Activated T-cell treated with anti-CD3 and anti-CD28 coated beads, Interleukin-2, amount 50 U/mL, for 72 hours (primary cell): ENCODE results near the gene LYZL1. TPM values are rescaled to one million over a fixed set of nuclear protein-coding genes. Genes with fewer than 3 reads are reported as not detected.
"Not testable (repeated sequence)": the region's sequence is repeated elsewhere in the genome, so short reads cannot be mapped to it uniquely, and the experiment has no call there.

Source experiments
- ATAC-seq, 2 donors: fragments of 150-1000 bp; cut with Tn5 transposase; replicated peaks in 1 of 2; 2 replicates each; pipeline ENCODE4 v1.10.0; 2021; ENCODE audit warnings: moderate library complexity in 2 of 2, mild to moderate bottlenecking in 1 of 2
- DNase-seq, 2 donors: peaks; one replicate each; pipeline ENCODE4 v3.0.0; 2021 to 2022; ENCODE audit warnings: mixed read lengths in 1 of 2
- H3K27ac Mint-ChIP-seq: one replicate; pipeline ENCODE4 v1.8.0; 2022; ENCODE audit warnings: mild to moderate bottlenecking, moderate library complexity, mixed read lengths
- H3K27me3 Mint-ChIP-seq: one replicate; pipeline ENCODE4 v1.8.0; 2022; ENCODE audit warnings: low read depth, mixed read lengths
- H3K36me3 Mint-ChIP-seq, 2 donors: one replicate each; pipeline ENCODE4 v1.8.0; 2022; ENCODE audit warnings: mixed read lengths in 2 of 2, mild to moderate bottlenecking in 1 of 2; ENCODE audit not compliant: insufficient read depth in 2 of 2
- H3K4me1 Mint-ChIP-seq: one replicate; pipeline ENCODE4 v1.8.0; 2022; ENCODE audit warnings: low read depth, mixed read lengths
- H3K4me3 Mint-ChIP-seq, 2 donors: one replicate each; pipeline ENCODE4 v1.8.0; 2022; ENCODE audit warnings: mild to moderate bottlenecking in 2 of 2, mixed read lengths in 2 of 2, moderate library complexity in 2 of 2
- H3K9me3 Mint-ChIP-seq, 2 donors: one replicate each; pipeline ENCODE4 v1.8.0; 2022; ENCODE audit warnings: mixed read lengths in 2 of 2
- total RNA-seq, 2 donors: library from RNA; stranded (reverse); gene quantifications; one replicate each; pipeline ENCODE4 v1.2.3, GENCODE V29; 2022

LYZL1 gene
- total RNA-seq, 2 donors from 2014 or later: not detected

DNA sequence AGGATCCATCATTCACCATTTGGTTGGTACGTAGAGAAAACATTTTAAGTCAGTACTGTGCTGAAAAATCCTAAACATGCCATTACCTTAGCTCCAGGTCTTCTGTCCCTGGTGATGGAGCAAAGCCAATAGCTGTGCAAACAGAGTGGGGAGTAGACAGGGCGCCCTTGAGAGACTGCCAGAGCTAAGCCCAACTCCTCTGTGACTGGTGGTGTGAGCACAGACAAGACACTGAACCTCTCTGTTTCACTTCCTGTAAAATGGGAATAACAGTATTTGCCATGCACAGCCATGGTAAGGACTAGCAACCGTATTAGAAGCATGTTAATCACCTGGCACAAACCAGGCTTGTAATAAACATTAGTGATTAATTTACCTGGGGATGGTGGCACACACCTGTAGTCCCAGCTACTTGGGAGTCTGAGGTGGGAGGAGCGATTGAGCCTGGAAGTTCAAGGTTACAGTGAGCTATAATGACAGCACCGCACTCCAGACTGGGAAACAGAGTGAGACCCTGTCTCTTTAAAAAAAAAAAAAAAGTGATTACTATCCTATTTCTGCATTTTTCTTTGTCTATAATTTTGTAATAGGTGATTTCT is 28.7 kb downstream of the LYZL1 start:
- DNase-seq: no peak
- no peak overlapping the region for H3K27ac Mint-ChIP-seq
- no peaks in the 10 kb centered on the region for H3K36me3 Mint-ChIP-seq
- peaks cover 13% of the 10 kb centered on the region for H3K4me1 Mint-ChIP-seq
- H3K4me3 Mint-ChIP-seq: no peak overlapping the region
- no peaks in the 10 kb centered on the region for H3K9me3 Mint-ChIP-seq
- no peak for ATAC-seq
- H3K27me3 Mint-ChIP-seq: peaks cover 43% of the 10 kb centered on the region

DNA sequence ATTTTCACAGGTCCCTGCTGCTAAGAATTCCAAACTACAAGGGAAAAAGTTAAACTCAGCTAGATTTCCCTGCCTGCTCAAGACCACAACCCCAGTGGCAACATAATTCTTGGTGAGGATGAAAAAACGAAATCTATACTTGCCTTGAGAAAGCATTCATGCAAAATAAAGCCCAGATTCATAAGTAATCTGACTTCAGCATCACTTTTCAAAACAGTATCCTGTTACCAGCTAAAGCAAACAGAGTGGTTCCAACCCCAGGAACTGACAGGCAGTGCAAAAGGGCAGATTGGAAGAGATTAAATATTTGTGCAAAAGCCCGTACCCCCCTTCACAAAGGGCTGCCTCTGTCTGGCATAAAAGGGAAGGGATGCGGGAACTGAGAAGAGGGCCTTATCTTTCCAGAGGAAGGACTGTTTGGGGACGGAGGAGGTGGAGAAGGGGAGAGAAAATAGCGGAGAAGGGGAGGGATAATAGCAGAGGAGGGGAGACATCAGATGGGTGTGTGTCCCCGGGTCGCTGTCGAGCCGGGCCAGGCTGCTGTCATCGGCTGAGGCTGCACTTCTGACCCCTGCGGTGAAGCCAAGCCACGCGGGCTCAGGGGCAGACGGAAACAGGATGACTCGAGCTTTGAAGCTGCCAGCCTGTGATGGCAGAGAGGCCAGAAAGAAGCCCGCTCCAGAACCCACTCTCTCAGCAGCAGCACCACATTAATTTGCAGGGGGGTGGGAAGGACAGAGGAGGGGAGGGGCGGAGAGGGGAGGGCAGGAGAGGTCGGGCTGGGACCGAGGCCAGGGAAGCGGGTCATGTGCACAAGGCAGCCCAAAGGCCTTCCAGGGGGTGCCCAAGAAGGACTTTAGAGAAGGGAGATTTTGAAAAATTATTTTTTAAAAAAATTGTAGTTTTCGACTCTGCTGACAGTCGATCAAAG is 29.5 kb downstream of the LYZL1 start:
- H3K9me3 Mint-ChIP-seq, H3K27ac Mint-ChIP-seq, H3K36me3 Mint-ChIP-seq: not testable (repeated sequence)
- H3K4me1 Mint-ChIP-seq: peaks cover 13% of the 10 kb centered on the region
- H3K27me3 Mint-ChIP-seq: peaks cover 43% of the 10 kb centered on the region
- H3K4me3 Mint-ChIP-seq: peak overlapping the region; percentile 47 to 53
- DNase-seq (peak; percentile 6 to 18), ATAC-seq (peak; percentile 56 to 59)

DNA sequence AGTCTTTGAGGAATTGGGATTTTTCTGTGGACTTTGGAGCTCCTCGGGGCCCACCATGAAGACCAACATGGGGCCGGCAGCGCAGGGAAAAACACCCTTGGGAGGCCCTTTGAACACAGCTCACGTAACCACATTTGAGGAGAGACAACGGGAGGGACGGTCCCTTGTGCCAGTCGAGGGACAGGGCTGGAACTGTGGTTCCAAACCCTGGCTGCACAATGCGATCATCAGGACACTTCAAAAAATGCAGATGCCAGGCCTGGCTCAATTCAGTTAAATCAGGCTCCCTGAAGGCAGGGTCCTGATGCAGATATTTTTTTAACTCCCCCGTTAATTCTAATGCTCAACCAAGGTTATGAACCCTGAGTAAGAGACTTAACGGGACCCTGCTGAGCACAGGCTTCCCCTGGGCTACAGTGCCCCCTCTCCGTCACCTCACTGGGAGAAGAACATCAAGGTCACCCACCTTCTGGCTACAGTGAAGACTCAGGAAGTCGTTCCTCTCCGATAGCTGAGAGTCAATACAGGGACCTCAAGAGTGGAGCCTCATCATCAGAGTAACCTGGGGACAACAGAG is 30.4 kb downstream of the LYZL1 start:
- H3K4me3 Mint-ChIP-seq: no peak overlapping the region
- H3K9me3 Mint-ChIP-seq: no peaks in the 10 kb centered on the region
- DNase-seq: no peak
- H3K27ac Mint-ChIP-seq: no peak overlapping the region
- no peaks in the 10 kb centered on the region for H3K36me3 Mint-ChIP-seq
- peaks cover 36% of the 10 kb centered on the region for H3K27me3 Mint-ChIP-seq
- peaks cover 13% of the 10 kb centered on the region for H3K4me1 Mint-ChIP-seq
- ATAC-seq: no peak

DNA sequence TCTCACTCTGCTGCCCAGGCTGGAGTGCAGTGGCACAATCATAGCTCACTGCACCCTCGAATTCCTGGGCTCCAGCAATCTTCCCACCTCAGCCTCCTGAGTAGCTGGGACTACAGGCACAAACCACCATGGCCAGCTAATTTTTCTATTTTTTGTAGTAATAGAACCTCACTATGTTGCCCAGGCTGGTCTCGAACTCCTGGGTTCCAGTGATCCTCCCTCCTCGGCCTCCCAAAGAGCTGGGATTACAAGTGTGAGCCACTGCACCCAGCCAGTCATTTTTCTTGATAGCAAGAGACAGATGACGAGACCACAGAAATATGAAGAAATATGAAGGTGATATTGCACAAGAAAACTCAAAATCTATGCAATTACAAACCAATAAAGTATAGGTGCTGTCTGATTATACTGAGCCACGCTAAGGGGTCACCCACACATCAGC is 31.8 kb downstream of the LYZL1 start:
- H3K4me3 Mint-ChIP-seq, H3K9me3 Mint-ChIP-seq, DNase-seq, H3K27ac Mint-ChIP-seq, ATAC-seq, H3K36me3 Mint-ChIP-seq: not testable (repeated sequence)
- Mint-ChIP-seq H3K27me3 (peaks cover 29% of the 10 kb centered on the region), H3K4me1 (peaks cover 13% of the 10 kb centered on the region)

DNA sequence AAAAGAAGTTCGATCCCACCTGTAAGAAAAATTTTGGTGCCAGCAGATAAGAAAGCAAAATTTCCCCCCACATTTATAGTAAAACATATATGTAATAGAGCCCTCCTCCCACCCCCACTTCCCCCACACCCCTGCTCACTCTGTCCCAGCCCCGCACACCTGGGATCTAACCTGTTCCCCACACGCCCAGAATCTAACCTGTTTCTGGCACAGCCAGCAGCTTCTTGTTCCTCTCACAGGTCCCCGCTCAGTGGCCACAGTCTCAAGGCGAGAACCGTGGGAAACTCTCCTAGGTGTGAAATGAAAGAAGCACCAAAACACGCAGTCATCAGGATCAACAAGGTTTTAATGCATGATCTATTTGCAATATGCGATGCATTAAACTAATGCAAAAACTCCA is 32.8 kb downstream of the LYZL1 start:
- H3K4me3 Mint-ChIP-seq: no peak overlapping the region
- H3K27ac Mint-ChIP-seq: no peak overlapping the region
- DNase-seq (no peak), ATAC-seq (no peak)
- peaks cover 29% of the 10 kb centered on the region for H3K27me3 Mint-ChIP-seq
- peaks cover 13% of the 10 kb centered on the region for H3K4me1 Mint-ChIP-seq
- H3K9me3 Mint-ChIP-seq: no peaks in the 10 kb centered on the region
- H3K36me3 Mint-ChIP-seq: no peaks in the 10 kb centered on the region

DNA sequence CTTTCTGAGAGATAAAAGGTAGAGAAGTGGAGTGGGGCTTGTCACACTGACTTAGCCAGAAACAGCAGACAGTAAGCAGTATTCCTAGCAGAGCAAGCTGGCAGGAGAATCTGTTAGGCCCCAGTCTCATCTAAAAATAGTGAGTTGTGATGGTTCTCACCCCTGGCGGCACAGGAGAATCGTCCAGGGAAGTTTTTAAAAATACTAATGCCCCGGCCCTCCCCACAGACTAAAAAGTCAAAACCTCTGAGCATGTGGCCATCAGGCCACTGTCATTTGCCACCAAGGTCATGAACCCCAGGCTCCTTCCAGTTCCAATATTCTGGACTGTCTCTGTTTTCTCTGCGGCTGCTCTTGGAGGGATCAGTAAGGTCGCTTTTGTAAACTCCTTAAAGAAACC is 34.0 kb downstream of the LYZL1 start:
- no peak overlapping the region for H3K4me3 Mint-ChIP-seq
- ATAC-seq (no peak), DNase-seq (no peak)
- H3K36me3 Mint-ChIP-seq: no peaks in the 10 kb centered on the region
- H3K9me3 Mint-ChIP-seq: no peaks in the 10 kb centered on the region
- peaks cover 17% of the 10 kb centered on the region for H3K27me3 Mint-ChIP-seq
- H3K4me1 Mint-ChIP-seq: peaks cover 8% of the 10 kb centered on the region
- H3K27ac Mint-ChIP-seq: no peak overlapping the region

DNA sequence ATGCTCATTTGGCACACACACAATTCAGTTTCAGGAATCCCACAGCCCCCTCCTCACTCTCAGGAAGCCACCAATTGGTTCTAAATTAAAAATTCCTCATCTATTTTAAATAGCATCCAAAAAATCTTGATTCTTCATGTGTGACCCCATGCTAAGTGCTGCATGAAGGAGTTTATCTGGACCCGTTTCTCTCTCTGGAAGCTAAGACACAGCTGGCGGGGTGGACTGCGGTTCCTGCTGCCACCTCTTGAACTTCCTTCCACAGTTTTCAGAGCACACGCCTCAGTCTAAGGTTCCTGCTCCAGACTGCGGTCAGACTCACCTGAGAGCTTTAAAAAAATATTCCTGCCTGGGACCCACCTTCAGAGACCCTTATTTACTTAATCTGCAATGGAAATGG is 34.5 kb downstream of the LYZL1 start:
- H3K27me3 Mint-ChIP-seq: peaks cover 13% of the 10 kb centered on the region
- no peak overlapping the region for H3K27ac Mint-ChIP-seq
- H3K36me3 Mint-ChIP-seq: no peaks in the 10 kb centered on the region
- ATAC-seq (no peak), DNase-seq (no peak)
- no peaks in the 10 kb centered on the region for H3K9me3 Mint-ChIP-seq
- H3K4me3 Mint-ChIP-seq: no peak overlapping the region
- peaks cover 3% of the 10 kb centered on the region for H3K4me1 Mint-ChIP-seq

DNA sequence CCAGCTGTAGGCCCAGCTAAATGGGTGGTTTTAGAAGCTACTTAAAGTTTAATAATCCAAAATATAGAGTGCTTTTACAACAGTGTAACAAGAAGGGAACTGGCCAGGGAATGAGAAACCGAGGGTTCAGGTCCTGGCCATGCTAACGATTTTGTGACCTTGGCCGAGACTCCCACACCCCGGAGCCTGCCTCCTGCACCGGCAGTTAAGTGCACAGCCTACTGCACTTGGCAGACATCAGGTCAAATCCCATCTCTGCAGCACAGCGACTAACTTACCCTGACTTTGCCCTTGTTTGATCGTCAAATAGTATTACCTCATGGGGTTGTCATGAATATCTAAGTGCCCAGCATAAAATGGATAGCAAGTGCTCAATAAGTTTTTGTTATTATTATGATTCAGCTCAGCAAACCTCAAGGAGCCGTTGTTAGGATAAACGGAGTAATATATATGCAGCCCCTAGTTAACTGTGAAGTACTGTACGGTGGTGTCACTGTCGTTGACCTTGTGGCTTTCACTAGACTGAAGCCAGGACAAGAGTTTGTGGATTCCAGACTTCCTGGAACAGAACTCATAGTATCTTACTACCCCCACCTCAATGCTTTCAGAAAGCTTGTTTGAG is 35.5 kb downstream of the LYZL1 start:
- Mint-ChIP-seq H3K4me1 (no peaks in the 10 kb centered on the region), H3K4me3 (no peak overlapping the region)
- no peak for ATAC-seq

DNA sequence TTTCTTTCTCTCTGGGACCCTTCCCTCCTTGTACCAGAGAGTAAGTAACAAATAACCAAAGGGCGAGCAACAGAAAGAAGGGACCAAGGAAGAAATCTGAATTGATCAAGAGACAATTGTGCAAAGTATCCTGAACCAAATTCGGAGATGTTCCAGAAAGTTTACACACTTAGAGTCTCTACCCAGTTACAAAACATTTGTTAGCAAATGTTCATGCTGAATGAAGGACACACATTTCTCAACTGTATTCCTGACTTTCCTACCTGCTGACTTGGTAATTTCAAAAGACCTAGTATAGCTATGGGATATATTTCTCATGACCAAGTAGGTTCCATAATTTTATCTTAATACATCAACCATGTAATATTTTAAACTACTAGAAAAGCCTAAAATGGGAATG is 37.4 kb downstream of the LYZL1 start:
- Mint-ChIP-seq H3K9me3 (no peaks in the 10 kb centered on the region), H3K27me3 (no peaks in the 10 kb centered on the region), H3K4me1 (no peaks in the 10 kb centered on the region), H3K4me3 (no peak overlapping the region), H3K36me3 (no peaks in the 10 kb centered on the region), H3K27ac (no peak overlapping the region)
- no peak for DNase-seq
- no peak for ATAC-seq

More for the DNA sequence above, 35.5 kb downstream of the LYZL1 start:
- no peak overlapping the region for H3K27ac Mint-ChIP-seq
- H3K9me3 Mint-ChIP-seq: no peaks in the 10 kb centered on the region
- no peak for DNase-seq
- no peaks in the 10 kb centered on the region for H3K36me3 Mint-ChIP-seq
- peaks cover 7% of the 10 kb centered on the region for H3K27me3 Mint-ChIP-seq

DNA sequence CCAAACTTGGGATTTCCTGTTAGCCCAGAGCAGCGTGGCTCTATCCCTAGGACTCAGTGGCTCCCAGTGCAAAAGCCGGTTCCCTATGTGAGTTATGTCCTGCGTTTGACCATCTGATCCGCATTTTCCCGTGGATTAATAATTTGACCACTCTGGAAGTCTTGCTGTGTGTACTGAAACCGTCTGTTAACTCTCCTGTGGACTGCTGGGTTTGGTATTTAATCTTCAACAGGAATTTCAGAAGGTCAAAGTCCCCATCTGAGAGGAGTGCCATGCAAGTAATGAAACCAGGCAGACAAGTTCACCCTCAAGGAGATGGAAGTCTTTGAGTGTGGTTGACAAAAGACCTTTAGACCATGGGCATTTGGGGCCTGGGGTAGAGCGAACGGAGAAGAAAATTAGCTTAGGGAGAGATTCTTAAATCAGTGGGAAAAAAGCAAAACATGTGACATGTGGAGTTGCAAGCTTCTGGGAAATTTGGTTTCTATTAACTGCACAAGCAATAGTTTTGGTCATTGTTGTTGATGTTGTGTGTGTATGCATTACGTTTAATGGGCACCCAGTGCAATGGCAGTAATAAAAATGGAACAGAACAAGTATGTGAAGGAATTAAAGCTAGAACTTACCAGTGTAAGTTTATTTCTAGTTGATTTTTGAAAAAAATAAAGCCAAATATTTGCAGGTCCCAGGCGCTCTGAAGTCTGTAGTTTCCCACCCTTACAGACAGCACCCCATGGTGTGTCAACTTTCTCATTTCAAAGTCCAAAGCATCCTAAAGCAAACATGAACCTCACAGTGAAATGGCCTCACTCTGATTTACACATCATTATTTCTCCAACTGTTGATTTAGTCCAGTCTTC is 38.2 kb downstream of the LYZL1 start:
- Mint-ChIP-seq H3K36me3 (no peaks in the 10 kb centered on the region), H3K9me3 (no peaks in the 10 kb centered on the region), H3K4me1 (no peaks in the 10 kb centered on the region), H3K27ac (no peak overlapping the region), H3K4me3 (no peak overlapping the region), H3K27me3 (no peaks in the 10 kb centered on the region)
- DNase-seq (no peak), ATAC-seq (no peak)

DNA sequence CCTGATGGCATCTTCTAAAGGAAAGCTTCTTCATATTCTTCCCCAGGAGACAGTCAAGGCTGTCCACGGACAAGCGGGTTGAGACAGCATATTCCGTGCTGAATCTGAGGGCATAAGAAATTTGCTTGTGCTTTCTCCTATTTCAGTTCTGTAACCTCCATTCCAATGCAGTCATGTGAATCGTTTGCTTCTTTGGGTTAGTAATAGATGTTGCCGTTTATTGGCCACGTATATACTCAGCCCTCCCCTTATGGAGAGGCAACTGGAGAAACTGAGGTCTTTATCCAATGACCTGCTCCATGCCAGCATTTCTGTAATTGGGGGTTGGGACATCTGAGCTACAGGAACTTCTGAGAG is 38.9 kb downstream of the LYZL1 start:
- Mint-ChIP-seq H3K36me3 (no peaks in the 10 kb centered on the region), H3K4me1 (no peaks in the 10 kb centered on the region), H3K27me3 (no peaks in the 10 kb centered on the region), H3K4me3 (no peak overlapping the region), H3K27ac (no peak overlapping the region), H3K9me3 (no peaks in the 10 kb centered on the region)
- DNase-seq: no peak
- ATAC-seq: no peak

DNA sequence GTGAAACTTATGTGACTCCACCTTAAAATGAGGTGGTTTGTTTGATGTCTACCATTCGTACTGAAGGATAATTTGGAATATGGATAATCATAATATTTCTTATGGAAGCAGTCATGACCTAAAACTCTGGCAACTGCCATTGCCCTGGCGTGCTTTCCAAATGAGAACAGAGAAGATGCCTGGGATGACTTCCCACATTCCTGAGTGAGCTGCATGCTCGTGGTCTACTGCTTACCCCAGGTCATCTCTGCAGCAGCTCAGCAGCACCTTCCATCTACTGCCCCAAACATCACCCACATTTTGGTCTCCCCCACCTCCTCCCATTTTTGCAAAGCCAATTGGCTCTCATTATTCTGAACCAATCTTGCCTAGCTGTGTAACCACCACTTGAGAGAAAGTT is 40.1 kb downstream of the LYZL1 start:
- H3K4me3 Mint-ChIP-seq: no peak overlapping the region
- no peaks in the 10 kb centered on the region for H3K4me1 Mint-ChIP-seq
- no peaks in the 10 kb centered on the region for H3K9me3 Mint-ChIP-seq
- H3K36me3 Mint-ChIP-seq: no peaks in the 10 kb centered on the region
- no peak for DNase-seq
- H3K27me3 Mint-ChIP-seq: no peaks in the 10 kb centered on the region
- no peak overlapping the region for H3K27ac Mint-ChIP-seq
- no peak for ATAC-seq
